Limb (tissue), 2 donors: ENCODE results near the gene DMRT2.

Source experiments
- DNase-seq, 2 donors: peaks; one replicate each; pipeline ENCODE4 v3.0.0-alpha.2; 2016; ENCODE audit errors: extremely low spot score in 2 of 2

DMRT2 gene

GRCh38 chr9:1087120-1087881 lies 37.1 kb downstream of the DMRT2 start:
- no peak for DNase-seq

- DNase-seq, result no peak
Observed at GRCh38 chr9:1094749-1095148, 44.6 kb downstream of the DMRT2 start.

- no peak for DNase-seq
Observed at GRCh38 chr9:1096155-1096964, 46.2 kb downstream of the DMRT2 start.

- peak in 1 of 2 donors; percentile 24 for DNase-seq
Observed at GRCh38 chr9:1098551-1098950, 48.4 kb downstream of the DMRT2 start.

- no peak for DNase-seq
Observed at GRCh38 chr9:1100201-1100600, 50.0 kb downstream of the DMRT2 start.

- DNase-seq, result peak; percentile 60 to 67
Observed at GRCh38 chr9:1100945-1101344, 50.8 kb downstream of the DMRT2 start.

- no peak for DNase-seq
Observed at GRCh38 chr9:1101846-1102641, 51.9 kb downstream of the DMRT2 start.

GRCh38 chr9:1102642-1102970 lies 52.4 kb downstream of the DMRT2 start:
- no peak for DNase-seq
